PFSK-1 (cell line): ENCODE results near the gene CRYAB.

Experiments
- POLR2AphosphoS5 ChIP-seq: IDR thresholded peaks from 2 replicates; pipeline ENCODE4 v1.6.1; 2012; ENCODE audit warnings: low read depth, mild to moderate bottlenecking, control low read depth, low read length, moderate library complexity
- REST ChIP-seq, 2 experiments: IDR thresholded peaks; 2 replicates each; pipeline versions ENCODE4 v1.6.1 to v1.8.0; 2011 to 2012; ENCODE audit warnings: low read depth in 2 of 2, low read length in 2 of 2, control low read depth in 1 of 2, inconsistent platforms in 1 of 2, mild to moderate bottlenecking in 1 of 2, moderate library complexity in 1 of 2; ENCODE audit not compliant: insufficient read depth in 1 of 2
- SIN3A ChIP-seq: IDR thresholded peaks from 2 replicates; pipeline ENCODE4 v1.6.1; 2012; ENCODE audit warnings: mild to moderate bottlenecking, low read length, moderate library complexity, borderline replicate concordance; ENCODE audit not compliant: insufficient read depth
- TAF1 ChIP-seq: IDR thresholded peaks from 2 replicates; pipeline ENCODE4 v1.6.1; 2012; ENCODE audit warnings: low read length, control low read depth, borderline replicate concordance; ENCODE audit not compliant: insufficient read depth

- TF ChIP-seq POLR2AphosphoS5 (no peak), REST (IDR thresholded peaks at IDR 0.05; ENCODE audit: insufficient read depth in 1 of 2, low read depth in 2 of 2, low read length in 2 of 2) (no peak), TAF1 (no peak), SIN3A (no peak)
Observed at GRCh38 chr11:111930472-111930871, 18.9 kb upstream of the CRYAB start.
